ENCODE results near the gene GPR21. TPM values are rescaled to one million over a fixed set of nuclear protein-coding genes. Genes with fewer than 3 reads are reported as not detected.

Gene GPR21
- total RNA-seq, 1 donor from 2014 or later: 1.9 TPM

- no peak for DNase-seq (ENCODE audit: low spot score)
Measured at GRCh38 chr9:123063896-123064295, 30.4 kb downstream of the GPR21 start.

- no peak for DNase-seq (ENCODE audit: low spot score)
Measured at GRCh38 chr9:123064716-123065115, 31.2 kb downstream of the GPR21 start.

GRCh38 chr9:123065196-123065595 is 31.7 kb downstream of the GPR21 start:
- no peak for DNase-seq (ENCODE audit: low spot score)

DNA sequence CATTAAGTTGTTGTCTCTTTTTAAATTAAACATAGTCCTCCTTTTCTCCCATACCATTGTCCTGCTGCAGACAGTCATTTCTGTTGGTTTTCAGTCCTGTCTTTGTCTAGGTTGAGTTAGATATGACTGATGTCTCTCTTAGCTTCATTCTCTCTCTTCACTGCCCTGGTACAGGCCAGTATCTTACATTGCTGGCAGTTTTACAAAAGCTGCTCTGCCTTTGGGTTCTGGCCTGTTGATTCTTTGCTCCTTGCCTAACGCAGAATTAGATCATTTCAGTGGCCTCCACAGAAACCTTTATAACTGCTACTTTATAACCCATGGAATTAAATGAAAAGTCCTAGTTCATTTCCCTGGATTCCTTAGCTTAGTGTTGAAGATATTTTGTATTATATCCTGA is 33.7 kb downstream of the GPR21 start:
- DNase-seq (ENCODE audit: low spot score): no peak

DNA sequence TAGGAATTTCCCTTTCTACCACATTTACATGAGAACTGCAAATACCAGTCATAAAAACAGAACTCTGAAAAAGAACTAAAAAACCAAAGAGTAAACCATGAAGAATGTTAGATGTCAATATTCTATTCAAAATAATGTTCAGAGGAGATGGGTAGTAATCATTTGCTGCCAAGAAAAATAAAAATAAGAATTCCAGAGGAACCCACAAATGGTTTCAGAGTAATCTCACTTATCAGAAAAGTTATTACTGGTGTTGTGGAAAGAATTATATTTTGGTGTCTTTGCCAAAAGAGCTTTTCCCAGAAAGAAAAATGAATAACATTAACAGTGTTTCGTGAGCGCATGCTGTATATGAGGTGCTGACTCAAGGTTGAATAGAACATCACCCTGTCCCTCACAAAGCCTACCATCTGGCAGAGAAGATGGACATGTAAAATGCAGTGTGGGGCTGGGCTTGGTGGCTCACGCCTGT is 35.6 kb downstream of the GPR21 start:
- DNase-seq (ENCODE audit: low spot score): no peak

DNA sequence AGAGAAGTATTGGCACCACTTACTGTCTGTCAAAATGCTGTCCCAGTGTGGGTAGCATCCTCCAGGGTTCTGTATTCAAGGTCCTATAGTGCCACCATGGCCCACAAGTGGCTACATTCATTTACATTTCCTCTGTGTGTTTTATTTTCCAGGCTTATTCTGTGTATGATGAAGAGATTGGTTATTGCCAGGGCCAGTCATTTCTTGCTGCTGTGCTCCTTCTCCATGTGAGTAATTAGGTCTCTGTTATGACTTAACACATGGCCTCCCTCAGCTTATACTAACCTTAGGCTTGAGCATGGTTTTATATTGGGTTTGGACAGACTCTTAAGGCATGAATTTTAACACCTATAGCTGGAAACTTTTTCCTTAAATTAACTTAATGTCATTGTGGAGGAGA is 36.7 kb downstream of the GPR21 start:
- DNase-seq (ENCODE audit: low spot score): no peak

DNA sequence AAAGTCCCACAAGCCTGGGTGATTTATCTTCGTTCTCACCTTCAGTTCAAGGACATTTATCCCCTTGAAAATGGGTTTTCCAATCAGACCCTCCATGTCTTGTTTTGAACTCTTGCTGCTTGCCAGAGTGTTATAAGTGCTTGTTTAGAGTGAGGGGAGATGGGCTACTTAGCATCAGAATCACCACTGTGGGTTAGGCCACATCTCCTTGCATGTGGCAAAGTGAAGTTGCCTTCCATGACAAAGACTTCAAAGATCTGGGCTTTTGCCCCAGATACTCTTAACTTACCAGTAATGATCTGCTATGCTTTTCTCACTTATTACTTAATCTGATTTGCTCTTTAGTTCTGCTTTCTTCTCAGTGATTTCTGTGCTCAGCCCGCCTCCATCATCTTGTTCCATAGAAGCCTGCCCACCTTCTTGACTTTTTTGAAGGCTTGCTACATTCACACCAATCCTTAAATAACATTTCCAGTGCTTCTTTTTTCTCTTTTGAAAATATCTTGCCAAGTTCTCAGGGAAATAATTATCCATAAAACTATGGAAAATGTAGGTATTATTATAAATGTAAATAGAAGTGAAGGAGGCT is 39.0 kb downstream of the GPR21 start:
- DNase-seq (ENCODE audit: low spot score): no peak

GRCh38 chr9:123073441-123073840 is 40.0 kb downstream of the GPR21 start:
- DNase-seq (ENCODE audit: low spot score): no peak

DNA sequence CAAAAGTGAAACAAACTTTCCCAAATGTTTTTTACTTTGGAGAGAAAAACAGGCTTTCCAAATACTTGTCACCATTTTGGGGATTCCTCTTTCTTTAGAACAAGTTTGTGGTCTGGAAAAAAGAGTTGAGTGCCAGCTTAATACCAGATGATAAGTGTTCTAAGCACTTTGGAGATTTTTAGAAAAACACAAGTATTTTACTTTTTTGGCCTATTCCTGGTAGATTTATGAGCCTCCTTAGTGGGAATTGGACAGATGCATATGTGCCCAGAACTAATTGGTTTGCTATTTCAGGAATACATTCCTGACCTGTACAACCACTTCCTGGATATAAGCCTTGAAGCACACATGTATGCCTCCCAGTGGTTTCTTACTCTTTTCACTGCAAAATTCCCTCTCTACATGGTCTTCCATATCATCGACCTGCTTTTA is 40.5 kb downstream of the GPR21 start:
- no peak for DNase-seq (ENCODE audit: low spot score)

GRCh38 chr9:123074628-123075027 is 41.2 kb downstream of the GPR21 start:
- no peak for DNase-seq (ENCODE audit: low spot score)

DNA sequence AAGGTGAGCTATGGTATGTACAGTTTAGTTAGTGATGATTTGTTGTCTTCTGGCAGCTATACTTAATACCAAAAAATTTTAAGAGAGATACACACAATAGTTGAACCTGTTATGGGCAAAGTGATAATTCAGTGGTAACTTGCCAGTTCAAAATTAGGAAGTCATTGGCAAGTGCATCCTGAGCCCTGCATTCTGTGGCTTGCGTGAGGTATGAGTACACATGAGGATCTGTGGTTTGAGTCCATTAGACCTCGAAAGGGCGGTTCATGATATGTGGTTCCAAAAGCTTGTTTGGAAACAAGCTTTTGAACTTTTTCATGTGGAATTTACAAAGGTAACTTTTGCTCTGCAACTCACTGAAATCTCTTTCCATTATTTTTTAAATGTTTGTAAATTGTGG is 47.0 kb downstream of the GPR21 start:
- DNase-seq (ENCODE audit: low spot score): no peak

DNA sequence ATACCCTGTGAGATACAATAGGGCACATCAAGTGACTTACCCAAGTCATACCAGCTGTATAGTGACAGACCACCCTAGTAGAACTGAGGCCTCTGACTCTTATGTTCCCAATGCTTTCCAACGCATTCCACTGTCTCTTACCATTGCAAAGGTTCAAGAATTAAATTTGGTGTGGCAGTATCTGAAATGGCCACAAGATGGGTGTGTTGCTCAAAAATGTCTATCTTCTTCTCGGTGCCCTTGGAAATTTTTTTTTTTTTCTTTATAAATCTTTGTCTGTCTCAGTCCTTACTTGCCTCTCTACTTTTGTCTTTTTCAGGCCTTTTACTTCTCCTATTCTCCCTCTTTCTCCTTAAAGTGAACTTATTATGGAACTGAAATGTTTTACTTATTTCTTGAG is 48.4 kb downstream of the GPR21 start:
- DNase-seq (ENCODE audit: low spot score): no peak

DNA sequence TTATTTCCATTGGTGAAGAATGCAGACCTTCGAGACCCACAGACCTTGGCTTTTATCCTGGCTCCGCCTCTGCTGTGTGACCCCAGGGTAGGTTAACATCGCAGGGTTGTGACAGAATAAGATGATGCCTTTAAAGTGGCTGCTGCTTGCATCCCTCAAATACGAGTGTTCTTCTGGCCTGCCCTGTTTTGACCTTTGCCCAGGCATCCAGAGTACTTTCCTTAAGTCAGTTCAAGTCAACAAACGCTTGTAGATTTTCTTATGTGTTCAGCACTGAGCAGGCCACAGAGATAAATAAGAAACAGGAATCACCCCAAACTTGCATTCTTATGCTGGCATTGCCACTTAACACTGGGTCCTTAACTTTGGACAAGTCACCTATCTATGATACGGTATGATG is 50.2 kb downstream of the GPR21 start:
- no peak for DNase-seq (ENCODE audit: low spot score)

- DNase-seq (ENCODE audit: low spot score): no peak
Measured at GRCh38 chr9:123084256-123084655, 50.8 kb downstream of the GPR21 start.

Other genes with a start within 250 kb of the GPR21 start
- gene OR5C1, start 244.7 kb upstream of the GPR21 start, total RNA-seq: not detected
- gene OR1K1, start 233.5 kb upstream of the GPR21 start, total RNA-seq: not detected
- 22.9 TPM for gene PDCL, start 205.1 kb upstream of the GPR21 start, total RNA-seq
- gene RC3H2, start 128.3 kb upstream of the GPR21 start, total RNA-seq: 39.9 TPM
- gene ZBTB6, start 120.3 kb upstream of the GPR21 start, total RNA-seq: 7.2 TPM
- gene ZBTB26, start 102.2 kb upstream of the GPR21 start, total RNA-seq: 8.4 TPM
- 55.6 TPM for gene RABGAP1, start 92.6 kb upstream of the GPR21 start, total RNA-seq
- 37.2 TPM for gene STRBP, start 234.9 kb downstream of the GPR21 start, total RNA-seq